ENCODE data around the gene TOMM40L. TPM values are rescaled to one million over a fixed set of nuclear protein-coding genes. Genes with fewer than 3 reads are reported as not detected.

The TOMM40L gene
- total RNA-seq, 1 experiment from 2014 or later: 9.2 TPM

DNA sequence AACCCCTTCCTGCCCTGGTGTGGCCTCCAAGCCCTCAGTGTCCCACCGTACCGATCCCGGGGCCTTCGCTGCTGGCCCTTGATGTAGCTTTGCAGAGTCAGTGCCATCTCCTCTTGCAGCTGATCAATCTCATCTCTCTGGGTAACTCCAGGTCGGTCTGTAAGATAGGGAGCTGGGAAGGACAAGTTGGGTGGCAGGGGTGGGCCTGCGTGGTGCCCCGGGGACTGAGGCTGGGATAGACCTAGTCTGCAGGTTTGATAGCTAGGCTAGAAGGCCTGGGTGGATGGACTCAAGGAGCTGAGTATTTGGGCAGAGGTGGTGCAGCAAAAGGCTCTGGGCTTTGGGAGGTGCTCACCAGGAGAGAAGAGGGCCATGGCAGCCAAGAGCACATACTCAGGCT lies 4.9 kb downstream of the TOMM40L start:
- DNase-seq (ENCODE audit: low read depth, low spot score) (no peak), ATAC-seq (no peak)
- no peak for TF ChIP-seq TCF7L2 (IDR thresholded peaks at IDR 0.05; ENCODE audit: low read depth, low read length)
- TF ChIP-seq, protein P1, sequence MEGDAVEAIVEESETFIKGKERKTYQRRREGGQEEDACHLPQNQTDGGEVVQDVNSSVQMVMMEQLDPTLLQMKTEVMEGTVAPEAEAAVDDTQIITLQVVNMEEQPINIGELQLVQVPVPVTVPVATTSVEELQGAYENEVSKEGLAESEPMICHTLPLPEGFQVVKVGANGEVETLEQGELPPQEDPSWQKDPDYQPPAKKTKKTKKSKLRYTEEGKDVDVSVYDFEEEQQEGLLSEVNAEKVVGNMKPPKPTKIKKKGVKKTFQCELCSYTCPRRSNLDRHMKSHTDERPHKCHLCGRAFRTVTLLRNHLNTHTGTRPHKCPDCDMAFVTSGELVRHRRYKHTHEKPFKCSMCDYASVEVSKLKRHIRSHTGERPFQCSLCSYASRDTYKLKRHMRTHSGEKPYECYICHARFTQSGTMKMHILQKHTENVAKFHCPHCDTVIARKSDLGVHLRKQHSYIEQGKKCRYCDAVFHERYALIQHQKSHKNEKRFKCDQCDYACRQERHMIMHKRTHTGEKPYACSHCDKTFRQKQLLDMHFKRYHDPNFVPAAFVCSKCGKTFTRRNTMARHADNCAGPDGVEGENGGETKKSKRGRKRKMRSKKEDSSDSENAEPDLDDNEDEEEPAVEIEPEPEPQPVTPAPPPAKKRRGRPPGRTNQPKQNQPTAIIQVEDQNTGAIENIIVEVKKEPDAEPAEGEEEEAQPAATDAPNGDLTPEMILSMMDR (IDR thresholded peaks at IDR 0.05): no peak
- TF ChIP-seq POLR2AphosphoS5 (IDR thresholded peaks at IDR 0.05; ENCODE audit: low read depth, low read length): no peak
- no TSS peak for BruUV-seq (replicated peaks)
- in situ Hi-C loops (cut with HindIII; ENCODE audit: low pct_unique_long_range_greater_than_20kb, low sequenced_read_pairs): no loop called here
- ChIA-PET CTCF (no interaction called here), POLR2A (no interaction called here)
- peaks cover 14% of the 10 kb centered on the region for H3K4me1 ChIP-seq (ENCODE audit: control insufficient read depth, insufficient read depth, low read length)
- no peak overlapping the region for H3K4me3 ChIP-seq (ENCODE audit: low read depth in 2 of 2, low read length in 2 of 2)
- intact Hi-C loops (cut with micrococcal nuclease; ENCODE audit: unreplicated experiment): no loop called here
- H3K27me3 ChIP-seq (ENCODE audit: control insufficient read depth, insufficient read depth, low read length): no peaks in the 10 kb centered on the region
- H3K9me3 ChIP-seq (ENCODE audit: control insufficient read depth, insufficient read depth, low read depth, low read length): no peaks in the 10 kb centered on the region
- peaks cover 2% of the 10 kb centered on the region; the same call in 1 of the 2 replicates for H3K36me3 ChIP-seq (ENCODE audit: control insufficient read depth, insufficient read depth, low read length)
- H3K27ac ChIP-seq (ENCODE audit: low read length): no peak overlapping the region

DNA sequence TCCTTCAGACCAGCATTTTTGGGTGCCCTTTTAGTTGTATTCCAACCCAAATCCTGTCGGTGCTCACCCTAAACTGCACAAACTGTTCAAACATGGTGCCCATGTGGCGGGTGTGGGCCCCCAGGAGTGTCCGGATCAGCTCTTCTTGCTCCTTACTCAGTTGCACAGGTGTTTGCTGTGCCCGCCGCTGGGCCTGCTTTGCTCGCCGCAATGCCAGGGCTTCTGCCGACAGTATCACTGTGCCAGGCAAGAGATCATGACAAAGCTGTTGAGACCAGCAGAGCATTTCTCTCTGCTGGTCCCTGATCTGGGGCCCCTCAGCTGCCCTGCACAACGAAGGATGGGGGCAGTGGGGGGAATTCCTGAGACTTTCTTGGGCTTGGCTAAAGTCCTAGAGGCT lies 7.2 kb downstream of the TOMM40L start:
- Histone ChIP-seq H3K4me3 (ENCODE audit: low read depth in 2 of 2, low read length in 2 of 2) (no peak overlapping the region), H3K27me3 (ENCODE audit: control insufficient read depth, insufficient read depth, low read length) (no peaks in the 10 kb centered on the region), H3K27ac (ENCODE audit: low read length) (no peak overlapping the region), H3K4me1 (ENCODE audit: control insufficient read depth, insufficient read depth, low read length) (no peaks in the 10 kb centered on the region), H3K9me3 (ENCODE audit: control insufficient read depth, insufficient read depth, low read depth, low read length) (no peaks in the 10 kb centered on the region), H3K36me3 (ENCODE audit: control insufficient read depth, insufficient read depth, low read length) (no peaks in the 10 kb centered on the region)
- no peak for DNase-seq (ENCODE audit: low read depth, low spot score)
- TF ChIP-seq, protein P1 (IDR thresholded peaks at IDR 0.05): no peak
- TF ChIP-seq SIN3A (IDR thresholded peaks at IDR 0.05; ENCODE audit: borderline replicate concordance, insufficient read depth, low read depth, low read length): no peak
- no peak for TF ChIP-seq POLR2AphosphoS5 (IDR thresholded peaks at IDR 0.05; ENCODE audit: low read depth, low read length)
- no peak for TF ChIP-seq TCF7L2 (IDR thresholded peaks at IDR 0.05; ENCODE audit: low read depth, low read length)
- TF ChIP-seq, protein P2, sequence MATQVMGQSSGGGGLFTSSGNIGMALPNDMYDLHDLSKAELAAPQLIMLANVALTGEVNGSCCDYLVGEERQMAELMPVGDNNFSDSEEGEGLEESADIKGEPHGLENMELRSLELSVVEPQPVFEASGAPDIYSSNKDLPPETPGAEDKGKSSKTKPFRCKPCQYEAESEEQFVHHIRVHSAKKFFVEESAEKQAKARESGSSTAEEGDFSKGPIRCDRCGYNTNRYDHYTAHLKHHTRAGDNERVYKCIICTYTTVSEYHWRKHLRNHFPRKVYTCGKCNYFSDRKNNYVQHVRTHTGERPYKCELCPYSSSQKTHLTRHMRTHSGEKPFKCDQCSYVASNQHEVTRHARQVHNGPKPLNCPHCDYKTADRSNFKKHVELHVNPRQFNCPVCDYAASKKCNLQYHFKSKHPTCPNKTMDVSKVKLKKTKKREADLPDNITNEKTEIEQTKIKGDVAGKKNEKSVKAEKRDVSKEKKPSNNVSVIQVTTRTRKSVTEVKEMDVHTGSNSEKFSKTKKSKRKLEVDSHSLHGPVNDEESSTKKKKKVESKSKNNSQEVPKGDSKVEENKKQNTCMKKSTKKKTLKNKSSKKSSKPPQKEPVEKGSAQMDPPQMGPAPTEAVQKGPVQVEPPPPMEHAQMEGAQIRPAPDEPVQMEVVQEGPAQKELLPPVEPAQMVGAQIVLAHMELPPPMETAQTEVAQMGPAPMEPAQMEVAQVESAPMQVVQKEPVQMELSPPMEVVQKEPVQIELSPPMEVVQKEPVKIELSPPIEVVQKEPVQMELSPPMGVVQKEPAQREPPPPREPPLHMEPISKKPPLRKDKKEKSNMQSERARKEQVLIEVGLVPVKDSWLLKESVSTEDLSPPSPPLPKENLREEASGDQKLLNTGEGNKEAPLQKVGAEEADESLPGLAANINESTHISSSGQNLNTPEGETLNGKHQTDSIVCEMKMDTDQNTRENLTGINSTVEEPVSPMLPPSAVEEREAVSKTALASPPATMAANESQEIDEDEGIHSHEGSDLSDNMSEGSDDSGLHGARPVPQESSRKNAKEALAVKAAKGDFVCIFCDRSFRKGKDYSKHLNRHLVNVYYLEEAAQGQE (IDR thresholded peaks at IDR 0.05; ENCODE audit: insufficient read depth in 1 of 2, low read depth in 2 of 2, low read length in 1 of 2): no peak
- ATAC-seq: no peak
- intact Hi-C loops (cut with micrococcal nuclease; ENCODE audit: unreplicated experiment) (no loop called here), in situ Hi-C loops (cut with HindIII; ENCODE audit: low pct_unique_long_range_greater_than_20kb, low sequenced_read_pairs) (no loop called here)
- BruUV-seq (replicated peaks): no TSS peak
- POLR2A ChIA-PET: no interaction called here
- CTCF ChIA-PET: no interaction called here

Measured in Panc1 (cell line).